ENCODE data around the gene PDZD2. TPM values are rescaled to one million over a fixed set of nuclear protein-coding genes. Genes with fewer than 3 reads are reported as not detected.

The PDZD2 gene
- total RNA-seq, 2 experiments from 2014 or later: 1.3 to 1.8 TPM

DNA sequence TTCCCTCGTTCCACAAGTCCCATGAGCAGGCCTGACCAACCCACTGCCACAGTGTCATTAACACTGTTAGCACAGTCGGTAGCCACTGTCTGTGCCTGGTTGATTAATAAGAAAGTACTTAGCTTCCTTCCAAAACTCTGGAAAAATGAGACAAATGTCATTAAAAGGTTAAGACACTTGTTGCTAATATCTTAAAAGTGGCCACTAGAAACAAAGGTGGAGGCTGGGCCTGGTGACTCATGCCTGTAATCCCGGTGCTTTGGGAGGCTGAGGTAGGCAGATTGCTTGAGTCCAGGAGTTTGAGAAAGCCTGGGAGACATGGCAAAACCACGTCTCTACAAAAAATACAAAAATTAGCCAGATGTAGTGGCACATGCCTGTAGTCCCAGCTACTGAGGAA, 194.0 kb downstream of the PDZD2 start:
- Mint-ChIP-seq H3K9me3 (no peaks in the 10 kb centered on the region), H3K36me3 (ENCODE audit: low read depth) (no peaks in the 10 kb centered on the region), H3K27ac (no peak overlapping the region)

GRCh38 chr5:31833710-31834109, 194.8 kb downstream of the PDZD2 start:
- H3K27ac Mint-ChIP-seq: no peak overlapping the region
- H3K4me1 Mint-ChIP-seq (ENCODE audit: low read depth): no peaks in the 10 kb centered on the region
- no peaks in the 10 kb centered on the region for H3K36me3 ChIP-seq (ENCODE audit: insufficient read depth, low read length)
- H3K4me1 ChIP-seq (ENCODE audit: insufficient read depth, low read length): no peaks in the 10 kb centered on the region
- intact Hi-C loops (cut with DNase I, micrococcal nuclease): no loop called here
- DNase-seq (no peak), ATAC-seq (ENCODE audit: poor library complexity) (no peak)
- peaks cover 4 to 10% of the 10 kb centered on the region in 2 experiments for H3K9me3 ChIP-seq (ENCODE audit: control insufficient read depth in 1 of 2, insufficient read depth in 1 of 2, low read length in 2 of 2)
- H3K36me3 Mint-ChIP-seq (ENCODE audit: low read depth): no peaks in the 10 kb centered on the region
- CTCF ChIA-PET: no interaction called here
- H3K27ac ChIP-seq (ENCODE audit: low read depth in 1 of 2, low read length in 2 of 2): no peak overlapping the region
- H3K9me3 Mint-ChIP-seq: no peaks in the 10 kb centered on the region
- H3K27me3 Mint-ChIP-seq: no peaks in the 10 kb centered on the region
- no peak overlapping the region for H3K4me3 Mint-ChIP-seq
- H3K4me3 ChIP-seq (ENCODE audit: low read length): no peak overlapping the region
- TF ChIP-seq CTCF (IDR thresholded peaks at IDR 0.05): no peak
- no peaks in the 10 kb centered on the region for H3K27me3 ChIP-seq (ENCODE audit: control insufficient read depth in 1 of 2, insufficient read depth in 2 of 2, low read length in 2 of 2)
- POLR2A ChIA-PET: interaction anchor here (0.6 kb wide), 1 partner anchor 131 kb away, joined by 3 read pairs; no protein-coding TSS in a partner anchor

More for the DNA sequence above, 194.0 kb downstream of the PDZD2 start:
- ATAC-seq (ENCODE audit: poor library complexity) (no peak), DNase-seq (no peak)
- ChIA-PET CTCF (no interaction called here), POLR2A (no interaction called here)
- Histone ChIP-seq H3K4me3 (ENCODE audit: low read length) (no peak overlapping the region), H3K36me3 (ENCODE audit: insufficient read depth, low read length) (no peaks in the 10 kb centered on the region), H3K9me3 (ENCODE audit: control insufficient read depth in 1 of 2, insufficient read depth in 1 of 2, low read length in 2 of 2) (peaks cover 8 to 15% of the 10 kb centered on the region in 2 experiments), H3K27me3 (ENCODE audit: control insufficient read depth in 1 of 2, insufficient read depth in 2 of 2, low read length in 2 of 2) (no peaks in the 10 kb centered on the region), H3K27ac (ENCODE audit: low read depth in 1 of 2, low read length in 2 of 2) (no peak overlapping the region), H3K4me1 (ENCODE audit: insufficient read depth, low read length) (no peaks in the 10 kb centered on the region)
- no peaks in the 10 kb centered on the region for H3K4me1 Mint-ChIP-seq (ENCODE audit: low read depth)
- no peak overlapping the region for H3K4me3 Mint-ChIP-seq
- H3K27me3 Mint-ChIP-seq: no peaks in the 10 kb centered on the region
- intact Hi-C loops (cut with DNase I, micrococcal nuclease): no loop called here
- no peak for TF ChIP-seq CTCF (IDR thresholded peaks at IDR 0.05)

DNA sequence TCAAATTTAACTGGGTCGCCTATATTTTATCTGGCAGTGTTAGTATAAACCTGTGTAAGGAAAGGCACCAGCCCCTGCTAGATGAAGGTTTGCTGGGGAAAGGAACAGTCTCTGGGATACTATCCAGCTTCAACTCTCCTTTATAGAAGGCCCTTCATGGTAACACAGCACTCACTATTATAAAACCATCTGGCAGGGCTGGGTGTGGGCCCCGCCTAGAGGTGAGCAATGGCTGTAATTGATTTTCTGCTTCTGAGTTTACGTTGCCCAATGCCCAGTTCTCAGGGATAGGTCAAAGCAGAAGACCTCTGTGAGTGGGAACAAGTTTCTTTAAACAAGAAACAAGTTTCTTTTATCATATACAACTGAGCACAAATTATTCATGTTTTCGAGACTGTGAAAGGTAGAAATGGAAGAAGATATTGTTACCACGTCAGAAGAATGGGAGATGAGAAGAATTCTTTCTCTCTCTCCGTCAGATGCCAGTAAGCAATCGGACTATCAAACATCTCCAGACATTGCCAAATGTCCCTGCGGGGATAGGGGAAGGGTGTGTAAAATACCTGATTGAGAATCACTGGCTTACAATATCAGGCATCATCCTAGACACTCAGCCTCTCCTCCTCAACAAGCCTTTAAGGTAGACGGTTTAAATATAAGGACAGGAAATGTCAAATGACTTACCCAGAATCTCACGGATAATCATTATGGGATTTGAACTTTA, 205.9 kb downstream of the PDZD2 start:
- ChIA-PET CTCF (no interaction called here), POLR2A (interaction anchor here (1.6 kb wide), 1 partner anchor 9 kb away, joined by 6 read pairs; no protein-coding TSS in a partner anchor)
- H3K27me3 ChIP-seq (ENCODE audit: control insufficient read depth in 1 of 2, insufficient read depth in 2 of 2, low read length in 2 of 2): no peaks in the 10 kb centered on the region
- TF ChIP-seq CTCF (IDR thresholded peaks at IDR 0.05): no peak
- no peak overlapping the region for H3K4me3 Mint-ChIP-seq
- H3K36me3 ChIP-seq (ENCODE audit: insufficient read depth, low read length): no peaks in the 10 kb centered on the region
- no peaks in the 10 kb centered on the region for H3K27me3 Mint-ChIP-seq
- no peak overlapping the region for H3K4me3 ChIP-seq (ENCODE audit: low read length)
- H3K36me3 Mint-ChIP-seq (ENCODE audit: low read depth): no peaks in the 10 kb centered on the region
- intact Hi-C loops (cut with DNase I, micrococcal nuclease): no loop called here
- no peaks in the 10 kb centered on the region for H3K4me1 Mint-ChIP-seq (ENCODE audit: low read depth)
- no peaks in the 10 kb centered on the region for H3K4me1 ChIP-seq (ENCODE audit: insufficient read depth, low read length)
- no peaks in the 10 kb centered on the region for H3K9me3 ChIP-seq (ENCODE audit: control insufficient read depth in 1 of 2, insufficient read depth in 1 of 2, low read length in 2 of 2)
- DNase-seq (no peak), ATAC-seq (ENCODE audit: poor library complexity) (no peak)
- H3K9me3 Mint-ChIP-seq: no peaks in the 10 kb centered on the region
- no peak overlapping the region for H3K27ac Mint-ChIP-seq
- no peak overlapping the region for H3K27ac ChIP-seq (ENCODE audit: low read depth in 1 of 2, low read length in 2 of 2)
